OCI-LY1 (cell line): Measurements from ENCODE around the gene SCLY.

ENCODE experiments used
- CTCF ChIP-seq: fragments of 200-600 bp; sonication (generic), shearing (Covaris generic); IDR thresholded peaks from 2 replicates; pipeline ENCODE4 v1.5.1; 2017; ENCODE audit warnings: mild to moderate bottlenecking, antibody characterized with exemption, low read length, moderate library complexity, mixed read lengths
- EZH2 ChIP-seq: fragments of 200-600 bp; sonication (generic), shearing (Covaris generic); IDR thresholded peaks from 2 replicates; pipeline ENCODE4 v1.8.0; 2017; ENCODE audit warnings: borderline replicate concordance, mixed run types, mild to moderate bottlenecking, antibody characterized with exemption, low read length, moderate library complexity, mixed read lengths

- TF ChIP-seq CTCF = no peak
- TF ChIP-seq EZH2 = no peak
Measured at GRCh38 chr2:238077292-238077691, 16.5 kb downstream of the SCLY start.
